ENCODE results near the gene ADARB2. TPM values are rescaled to one million over a fixed set of nuclear protein-coding genes. Genes with fewer than 3 reads are reported as not detected.

The ADARB2 gene
- total RNA-seq, 2 experiments from 2014 or later = 1.3 to 1.4 TPM

- CTCF ChIA-PET = no interaction called here
- H3K27me3 Mint-ChIP-seq (ENCODE audit: low read depth) = peaks cover 4% of the 10 kb centered on the region
- no peaks in the 10 kb centered on the region for H3K9me3 Mint-ChIP-seq
- DNase-seq = no peak
- no peak overlapping the region for H3K27ac Mint-ChIP-seq
- no peaks in the 10 kb centered on the region for H3K4me1 Mint-ChIP-seq (ENCODE audit: low read depth)
- H3K36me3 Mint-ChIP-seq (ENCODE audit: low read depth) = no peaks in the 10 kb centered on the region
- no peak overlapping the region for H3K4me3 Mint-ChIP-seq
- intact Hi-C loops (cut with micrococcal nuclease) = no loop called here
Measured at GRCh38 chr10:1517684-1518083, 219.6 kb downstream of the ADARB2 start.

- Mint-ChIP-seq H3K4me3 (no peak overlapping the region), H3K27me3 (ENCODE audit: low read depth) (peaks cover 4% of the 10 kb centered on the region), H3K4me1 (ENCODE audit: low read depth) (no peaks in the 10 kb centered on the region), H3K36me3 (ENCODE audit: low read depth) (no peaks in the 10 kb centered on the region), H3K9me3 (no peaks in the 10 kb centered on the region), H3K27ac (no peak overlapping the region)
- intact Hi-C loops (cut with micrococcal nuclease) = no loop called here
- DNase-seq = no peak
- CTCF ChIA-PET = no interaction called here
Measured at GRCh38 chr10:1516492-1517165, 220.7 kb downstream of the ADARB2 start.

GRCh38 chr10:1515780-1516491, 221.4 kb downstream of the ADARB2 start:
- H3K27me3 Mint-ChIP-seq (ENCODE audit: low read depth) = peaks cover 4% of the 10 kb centered on the region
- no peaks in the 10 kb centered on the region for H3K9me3 Mint-ChIP-seq
- intact Hi-C loops (cut with micrococcal nuclease) = no loop called here
- H3K4me3 Mint-ChIP-seq = no peak overlapping the region
- CTCF ChIA-PET = no interaction called here
- DNase-seq = no peak
- H3K36me3 Mint-ChIP-seq (ENCODE audit: low read depth) = no peaks in the 10 kb centered on the region
- no peaks in the 10 kb centered on the region for H3K4me1 Mint-ChIP-seq (ENCODE audit: low read depth)
- H3K27ac Mint-ChIP-seq = no peak overlapping the region

GRCh38 chr10:1515121-1515779, 222.1 kb downstream of the ADARB2 start:
- no peak for DNase-seq
- Mint-ChIP-seq H3K27ac (no peak overlapping the region), H3K4me3 (no peak overlapping the region), H3K9me3 (no peaks in the 10 kb centered on the region), H3K4me1 (ENCODE audit: low read depth) (no peaks in the 10 kb centered on the region), H3K36me3 (ENCODE audit: low read depth) (no peaks in the 10 kb centered on the region), H3K27me3 (ENCODE audit: low read depth) (peaks cover 4% of the 10 kb centered on the region)
- intact Hi-C loops (cut with micrococcal nuclease) = no loop called here
- CTCF ChIA-PET = no interaction called here

- DNase-seq = no peak
- H3K9me3 Mint-ChIP-seq = no peaks in the 10 kb centered on the region
- no peaks in the 10 kb centered on the region for H3K4me1 Mint-ChIP-seq (ENCODE audit: low read depth)
- H3K4me3 Mint-ChIP-seq = no peak overlapping the region
- peaks cover 4% of the 10 kb centered on the region for H3K27me3 Mint-ChIP-seq (ENCODE audit: low read depth)
- H3K36me3 Mint-ChIP-seq (ENCODE audit: low read depth) = no peaks in the 10 kb centered on the region
- CTCF ChIA-PET = no interaction called here
- H3K27ac Mint-ChIP-seq = no peak overlapping the region
- intact Hi-C loops (cut with micrococcal nuclease) = no loop called here
Measured at GRCh38 chr10:1514681-1515080, 222.6 kb downstream of the ADARB2 start.

GRCh38 chr10:1513221-1513620, 224.1 kb downstream of the ADARB2 start:
- peaks cover 4% of the 10 kb centered on the region for H3K27me3 Mint-ChIP-seq (ENCODE audit: low read depth)
- CTCF ChIA-PET = no interaction called here
- no peaks in the 10 kb centered on the region for H3K36me3 Mint-ChIP-seq (ENCODE audit: low read depth)
- H3K4me1 Mint-ChIP-seq (ENCODE audit: low read depth) = no peaks in the 10 kb centered on the region
- H3K9me3 Mint-ChIP-seq = no peaks in the 10 kb centered on the region
- DNase-seq = no peak
- no peak overlapping the region for H3K4me3 Mint-ChIP-seq
- intact Hi-C loops (cut with micrococcal nuclease) = no loop called here
- no peak overlapping the region for H3K27ac Mint-ChIP-seq

- intact Hi-C loops (cut with micrococcal nuclease) = no loop called here
- H3K27ac Mint-ChIP-seq = no peak overlapping the region
- DNase-seq = no peak
- CTCF ChIA-PET = no interaction called here
- no peaks in the 10 kb centered on the region for H3K4me1 Mint-ChIP-seq (ENCODE audit: low read depth)
- no peaks in the 10 kb centered on the region for H3K36me3 Mint-ChIP-seq (ENCODE audit: low read depth)
- H3K4me3 Mint-ChIP-seq = no peak overlapping the region
- H3K9me3 Mint-ChIP-seq = no peaks in the 10 kb centered on the region
- no peaks in the 10 kb centered on the region for H3K27me3 Mint-ChIP-seq (ENCODE audit: low read depth)
Measured at GRCh38 chr10:1509011-1509530, 228.3 kb downstream of the ADARB2 start.

- Mint-ChIP-seq H3K27ac (no peak overlapping the region), H3K9me3 (no peaks in the 10 kb centered on the region), H3K27me3 (ENCODE audit: low read depth) (no peaks in the 10 kb centered on the region), H3K4me3 (no peak overlapping the region), H3K4me1 (ENCODE audit: low read depth) (no peaks in the 10 kb centered on the region), H3K36me3 (ENCODE audit: low read depth) (no peaks in the 10 kb centered on the region)
- DNase-seq = no peak
- CTCF ChIA-PET = no interaction called here
- intact Hi-C loops (cut with micrococcal nuclease) = no loop called here
Measured at GRCh38 chr10:1508096-1508495, 229.2 kb downstream of the ADARB2 start.

GRCh38 chr10:1507436-1507835, 229.9 kb downstream of the ADARB2 start:
- intact Hi-C loops (cut with micrococcal nuclease) = no loop called here
- no peak overlapping the region for H3K4me3 Mint-ChIP-seq
- no peaks in the 10 kb centered on the region for H3K36me3 Mint-ChIP-seq (ENCODE audit: low read depth)
- no peak overlapping the region for H3K27ac Mint-ChIP-seq
- H3K27me3 Mint-ChIP-seq (ENCODE audit: low read depth) = no peaks in the 10 kb centered on the region
- H3K4me1 Mint-ChIP-seq (ENCODE audit: low read depth) = no peaks in the 10 kb centered on the region
- no peak for DNase-seq
- CTCF ChIA-PET = no interaction called here
- H3K9me3 Mint-ChIP-seq = no peaks in the 10 kb centered on the region

GRCh38 chr10:1504940-1505339, 232.4 kb downstream of the ADARB2 start:
- no peak for DNase-seq
- CTCF ChIA-PET = no interaction called here
- Mint-ChIP-seq H3K4me1 (ENCODE audit: low read depth) (no peaks in the 10 kb centered on the region), H3K27me3 (ENCODE audit: low read depth) (no peaks in the 10 kb centered on the region), H3K27ac (no peak overlapping the region), H3K4me3 (no peak overlapping the region), H3K36me3 (ENCODE audit: low read depth) (no peaks in the 10 kb centered on the region), H3K9me3 (no peaks in the 10 kb centered on the region)
- intact Hi-C loops (cut with micrococcal nuclease) = no loop called here

- no peaks in the 10 kb centered on the region for H3K36me3 Mint-ChIP-seq (ENCODE audit: low read depth)
- DNase-seq = no peak
- H3K4me3 Mint-ChIP-seq = no peak overlapping the region
- CTCF ChIA-PET = no interaction called here
- H3K27me3 Mint-ChIP-seq (ENCODE audit: low read depth) = no peaks in the 10 kb centered on the region
- H3K4me1 Mint-ChIP-seq (ENCODE audit: low read depth) = no peaks in the 10 kb centered on the region
- H3K9me3 Mint-ChIP-seq = no peaks in the 10 kb centered on the region
- intact Hi-C loops (cut with micrococcal nuclease) = no loop called here
- H3K27ac Mint-ChIP-seq = no peak overlapping the region
Measured at GRCh38 chr10:1504286-1504685, 233.0 kb downstream of the ADARB2 start.

GRCh38 chr10:1502451-1502850, 234.9 kb downstream of the ADARB2 start:
- no peak for DNase-seq
- Mint-ChIP-seq H3K36me3 (ENCODE audit: low read depth) (no peaks in the 10 kb centered on the region), H3K4me1 (ENCODE audit: low read depth) (no peaks in the 10 kb centered on the region), H3K27ac (no peak overlapping the region), H3K27me3 (ENCODE audit: low read depth) (no peaks in the 10 kb centered on the region), H3K4me3 (no peak overlapping the region), H3K9me3 (peaks cover 1% of the 10 kb centered on the region)
- intact Hi-C loops (cut with micrococcal nuclease) = no loop called here
- CTCF ChIA-PET = interaction anchor here (1.2 kb wide), 1 partner anchor 82 kb away, joined by 4 read pairs; no protein-coding TSS in a partner anchor

All from activated naive CD4-positive, alpha-beta T cell treated with anti-CD3 and anti-CD28 coated beads for 36 hours (primary cell).